Osteoblast (primary cell): ENCODE data around the gene NRG3. TPM values are rescaled to one million over a fixed set of nuclear protein-coding genes. Genes with fewer than 3 reads are reported as not detected.
"Not testable (repeated sequence)": the region's sequence is repeated elsewhere in the genome, so short reads cannot be mapped to it uniquely, and the experiment has no call there.

Experiments used
- DNase-seq: peaks from one replicate; pipeline ENCODE4 v3.0.0; 2011; ENCODE audit warnings: low spot score, mixed read lengths; ENCODE audit not compliant: insufficient read length; ENCODE audit errors: missing footprints
- H2AFZ ChIP-seq: 2 replicates; pipeline ENCODE4 v1.6.0; 2011; ENCODE audit warnings: mild to moderate bottlenecking, low read length
- H3K27ac ChIP-seq: 2 replicates; pipeline ENCODE4 v1.5.1; 2011; ENCODE audit warnings: mild to moderate bottlenecking, low read depth, low read length, moderate library complexity
- H3K27me3 ChIP-seq: 2 replicates; pipeline ENCODE4 v1.6.0; 2012; ENCODE audit warnings: mild to moderate bottlenecking, control low read depth, inconsistent platforms, low read length, moderate library complexity; ENCODE audit not compliant: insufficient read depth
- H3K36me3 ChIP-seq: 2 replicates; pipeline ENCODE4 v1.5.1; 2011; ENCODE audit warnings: mild to moderate bottlenecking, low read length, control low read depth, moderate library complexity; ENCODE audit not compliant: insufficient read depth
- H3K4me1 ChIP-seq: 2 replicates; pipeline ENCODE4 v1.5.1; 2011; ENCODE audit warnings: mild to moderate bottlenecking, low read length, control low read depth, moderate library complexity; ENCODE audit not compliant: insufficient read depth
- H3K4me2 ChIP-seq: 2 replicates; pipeline ENCODE4 v1.6.0; 2011; ENCODE audit warnings: mild to moderate bottlenecking, low read length; ENCODE audit not compliant: insufficient read depth
- H3K4me3 ChIP-seq: fragments of 200-600 bp; sonication (generic); 3 replicates; pipeline ENCODE4 v1.5.1; 2012; ENCODE audit warnings: mild to moderate bottlenecking, low read length, inconsistent platforms; ENCODE audit not compliant: insufficient read depth
- H3K79me2 ChIP-seq: 2 replicates; pipeline ENCODE4 v1.6.0; 2012; ENCODE audit warnings: mild to moderate bottlenecking, low read length, control low read depth, inconsistent platforms; ENCODE audit not compliant: insufficient read depth
- H3K9me3 ChIP-seq: 2 replicates; pipeline ENCODE4 v1.5.1; 2011; ENCODE audit warnings: low read depth, low read length, control low read depth
- H4K20me1 ChIP-seq: 2 replicates; pipeline ENCODE4 v1.6.0; 2012; ENCODE audit warnings: mild to moderate bottlenecking, low read length, control low read depth; ENCODE audit not compliant: insufficient read depth
- total RNA-seq: library from RNA; depleted of rRNA; stranded (reverse); fragments of >200 nt; gene quantifications from 2 replicates; pipeline ENCODE4 v1.2.3, GENCODE V29; 2012
- TF ChIP-seq, protein P1 (sequence below): IDR thresholded peaks from 2 replicates; pipeline ENCODE4 v1.5.1; 2011; ENCODE audit warnings: mild to moderate bottlenecking, low read depth, low read length, moderate library complexity; ENCODE audit errors: extremely low read depth

NRG3 gene
- total RNA-seq, 1 donor, result not detected

DNA sequence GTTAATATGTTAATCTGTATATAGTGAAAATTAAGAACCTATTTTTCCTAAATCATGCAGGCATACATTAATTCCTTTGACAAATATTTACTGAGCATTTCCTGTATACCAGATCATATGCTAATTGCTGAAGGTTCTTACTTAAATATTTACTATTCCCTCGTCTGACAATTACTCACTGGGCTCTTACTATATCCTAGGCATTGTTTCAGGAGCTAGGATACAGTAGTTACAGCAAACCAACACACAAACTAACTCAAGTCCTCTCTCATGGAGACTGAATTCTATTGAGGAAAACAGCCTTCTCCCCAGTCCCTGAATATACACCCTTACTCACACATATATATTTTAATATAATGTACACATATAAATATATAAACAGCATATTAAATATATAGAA lies 786.0 kb downstream of the NRG3 start:
- no peak for DNase-seq
- Histone ChIP-seq H3K4me3 (no peak overlapping the region), H2AFZ (no peak overlapping the region), H3K27ac (no peak overlapping the region), H3K79me2 (no peaks in the 10 kb centered on the region), H3K36me3 (no peaks in the 10 kb centered on the region), H3K27me3 (no peaks in the 10 kb centered on the region), H4K20me1 (no peaks in the 10 kb centered on the region), H3K9me3 (no peaks in the 10 kb centered on the region), H3K4me2 (no peak overlapping the region), H3K4me1 (no peaks in the 10 kb centered on the region)
- TF ChIP-seq, protein P1, sequence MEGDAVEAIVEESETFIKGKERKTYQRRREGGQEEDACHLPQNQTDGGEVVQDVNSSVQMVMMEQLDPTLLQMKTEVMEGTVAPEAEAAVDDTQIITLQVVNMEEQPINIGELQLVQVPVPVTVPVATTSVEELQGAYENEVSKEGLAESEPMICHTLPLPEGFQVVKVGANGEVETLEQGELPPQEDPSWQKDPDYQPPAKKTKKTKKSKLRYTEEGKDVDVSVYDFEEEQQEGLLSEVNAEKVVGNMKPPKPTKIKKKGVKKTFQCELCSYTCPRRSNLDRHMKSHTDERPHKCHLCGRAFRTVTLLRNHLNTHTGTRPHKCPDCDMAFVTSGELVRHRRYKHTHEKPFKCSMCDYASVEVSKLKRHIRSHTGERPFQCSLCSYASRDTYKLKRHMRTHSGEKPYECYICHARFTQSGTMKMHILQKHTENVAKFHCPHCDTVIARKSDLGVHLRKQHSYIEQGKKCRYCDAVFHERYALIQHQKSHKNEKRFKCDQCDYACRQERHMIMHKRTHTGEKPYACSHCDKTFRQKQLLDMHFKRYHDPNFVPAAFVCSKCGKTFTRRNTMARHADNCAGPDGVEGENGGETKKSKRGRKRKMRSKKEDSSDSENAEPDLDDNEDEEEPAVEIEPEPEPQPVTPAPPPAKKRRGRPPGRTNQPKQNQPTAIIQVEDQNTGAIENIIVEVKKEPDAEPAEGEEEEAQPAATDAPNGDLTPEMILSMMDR, result no peak

DNA sequence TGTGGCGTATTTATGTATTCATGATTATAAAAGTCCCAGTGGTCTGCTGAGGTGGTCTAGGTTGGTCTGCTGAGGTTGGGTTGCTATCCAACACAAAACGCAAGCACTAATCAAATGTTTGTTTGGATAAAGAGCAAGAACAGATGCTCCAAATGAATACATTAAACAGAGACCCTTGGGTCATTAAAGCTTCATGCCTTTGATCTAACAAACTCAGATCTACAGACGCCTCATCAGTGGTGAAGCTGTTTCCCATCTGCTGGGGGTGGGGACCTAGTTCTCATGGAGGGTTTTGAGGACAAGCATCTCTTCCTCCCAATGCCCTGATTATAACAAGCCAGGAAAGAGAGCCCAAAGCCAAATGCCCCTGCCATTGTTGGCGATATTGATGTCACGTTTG lies 786.7 kb downstream of the NRG3 start:
- no peak for DNase-seq
- no peaks in the 10 kb centered on the region for H3K4me1 ChIP-seq
- H3K9me3 ChIP-seq, result no peaks in the 10 kb centered on the region
- H3K27ac ChIP-seq, result no peak overlapping the region
- no peak overlapping the region for H3K4me3 ChIP-seq
- no peaks in the 10 kb centered on the region for H3K79me2 ChIP-seq
- H3K36me3 ChIP-seq, result no peaks in the 10 kb centered on the region
- no peak overlapping the region for H3K4me2 ChIP-seq
- TF ChIP-seq, protein P1, result no peak
- no peaks in the 10 kb centered on the region for H4K20me1 ChIP-seq
- no peak overlapping the region for H2AFZ ChIP-seq
- no peaks in the 10 kb centered on the region for H3K27me3 ChIP-seq

DNA sequence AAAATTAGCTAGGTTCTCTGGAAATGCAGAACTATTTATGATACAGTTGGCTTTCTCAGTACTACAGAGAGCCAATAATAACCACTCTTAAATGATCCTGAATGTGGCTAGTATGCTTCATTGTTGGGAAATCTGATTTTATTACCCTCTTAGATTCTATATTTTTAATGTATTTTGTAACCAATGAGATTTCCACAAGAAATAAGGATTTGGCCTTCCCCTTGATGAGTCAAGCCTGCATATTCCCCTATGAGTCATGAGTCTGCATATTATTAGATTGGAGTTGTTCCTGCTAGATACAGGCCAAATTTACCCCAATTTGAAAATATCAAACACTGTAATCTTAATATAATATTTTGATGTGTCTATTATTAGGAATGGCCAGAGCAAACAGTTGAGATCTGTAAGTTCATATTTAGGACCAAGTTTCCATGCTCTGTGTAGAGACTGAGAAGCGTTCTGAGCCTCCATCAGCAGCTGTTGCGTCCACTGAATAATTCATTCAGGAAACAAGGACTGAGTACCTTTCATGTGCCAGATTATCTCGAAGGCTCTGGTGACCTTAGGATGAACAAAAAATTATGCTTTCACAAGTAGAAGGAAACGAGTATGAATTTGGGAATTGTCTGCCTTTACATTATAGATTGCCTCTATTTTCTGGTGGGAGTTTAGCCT lies 793.4 kb downstream of the NRG3 start:
- H2AFZ ChIP-seq, result no peak overlapping the region
- no peaks in the 10 kb centered on the region for H3K9me3 ChIP-seq
- H4K20me1 ChIP-seq, result no peaks in the 10 kb centered on the region
- H3K4me3 ChIP-seq, result no peak overlapping the region
- H3K4me1 ChIP-seq, result no peaks in the 10 kb centered on the region
- no peaks in the 10 kb centered on the region for H3K79me2 ChIP-seq
- no peaks in the 10 kb centered on the region for H3K27me3 ChIP-seq
- TF ChIP-seq, protein P1, result no peak
- no peak overlapping the region for H3K4me2 ChIP-seq
- H3K27ac ChIP-seq, result no peak overlapping the region
- DNase-seq, result no peak
- no peaks in the 10 kb centered on the region for H3K36me3 ChIP-seq

DNA sequence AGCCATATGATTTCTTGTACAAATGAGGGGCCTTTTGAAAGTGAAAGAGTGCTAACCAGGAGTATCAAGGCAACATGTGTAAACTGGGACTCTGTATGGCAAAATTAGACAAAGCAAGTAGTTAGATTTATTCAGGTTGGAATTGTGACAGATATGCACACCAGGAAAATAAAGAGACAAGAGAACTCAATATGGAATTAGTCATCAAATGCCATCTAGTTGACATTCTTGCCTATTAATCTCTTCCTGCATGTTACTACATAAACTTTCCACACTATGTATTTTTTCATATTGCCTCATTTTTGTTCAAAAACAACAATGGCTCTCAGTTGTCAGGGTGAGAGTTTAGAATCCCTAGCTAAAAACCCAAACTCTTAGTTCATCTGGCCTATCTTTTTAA lies 799.0 kb downstream of the NRG3 start:
- no peaks in the 10 kb centered on the region for H3K27me3 ChIP-seq
- H3K9me3 ChIP-seq, result no peaks in the 10 kb centered on the region
- no peaks in the 10 kb centered on the region for H3K36me3 ChIP-seq
- H3K27ac ChIP-seq, result no peak overlapping the region
- no peak for DNase-seq
- no peaks in the 10 kb centered on the region for H4K20me1 ChIP-seq
- no peaks in the 10 kb centered on the region for H3K79me2 ChIP-seq
- no peak overlapping the region for H3K4me2 ChIP-seq
- H3K4me1 ChIP-seq, result no peaks in the 10 kb centered on the region
- TF ChIP-seq, protein P1, result no peak
- H2AFZ ChIP-seq, result no peak overlapping the region
- no peak overlapping the region for H3K4me3 ChIP-seq

DNA sequence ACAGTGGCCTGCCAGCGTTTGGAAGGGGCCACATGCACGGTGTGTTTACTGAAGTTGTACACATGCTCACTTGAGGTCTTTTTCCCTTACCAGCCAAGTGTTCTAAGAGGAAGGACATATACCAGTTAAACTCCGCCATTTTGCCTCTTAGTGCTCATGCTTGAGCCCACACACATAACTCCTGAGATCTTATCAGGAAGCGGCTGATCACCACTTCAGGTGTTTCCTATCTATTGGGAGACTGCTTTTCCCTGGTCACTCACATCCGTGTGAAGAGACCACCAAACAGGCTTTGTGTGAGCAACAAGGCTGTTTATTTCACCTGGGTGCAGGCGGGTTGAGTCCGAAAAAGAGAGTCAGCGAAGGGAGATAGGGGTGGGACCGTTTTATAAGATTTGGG lies 802.9 kb downstream of the NRG3 start:
- not testable (repeated sequence) for H3K4me3 ChIP-seq, H4K20me1 ChIP-seq, H3K4me1 ChIP-seq, H3K36me3 ChIP-seq, H3K4me2 ChIP-seq, DNase-seq, H2AFZ ChIP-seq, H3K27ac ChIP-seq, H3K79me2 ChIP-seq, H3K27me3 ChIP-seq, H3K9me3 ChIP-seq

DNA sequence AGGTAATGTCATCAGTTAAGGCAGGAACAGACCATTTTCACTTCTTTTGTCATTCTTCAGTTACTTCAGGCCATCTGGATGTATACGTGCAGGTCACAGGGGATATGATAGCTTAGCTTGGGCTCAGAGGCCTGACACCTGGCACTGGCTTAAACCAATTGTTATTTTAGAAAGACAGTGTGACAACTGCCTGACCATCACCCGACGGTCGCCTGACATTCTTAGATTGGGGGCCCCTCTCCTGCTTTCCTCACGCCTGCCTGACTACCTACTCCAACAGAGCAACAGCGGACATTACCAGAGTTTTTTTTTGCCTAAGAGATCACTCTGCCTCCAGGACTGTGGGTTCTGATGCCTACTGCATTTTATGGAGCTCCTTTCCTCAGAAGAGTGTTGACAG lies 803.5 kb downstream of the NRG3 start:
- not testable (repeated sequence) for DNase-seq, H3K9me3 ChIP-seq, H3K4me3 ChIP-seq, H3K27ac ChIP-seq, H3K27me3 ChIP-seq, H3K36me3 ChIP-seq, H2AFZ ChIP-seq, H4K20me1 ChIP-seq, H3K4me1 ChIP-seq, H3K4me2 ChIP-seq, H3K79me2 ChIP-seq
